Vagina (tissue), 2 donors: ENCODE data around the gene PDE7B.

Source experiments
- CTCF ChIP-seq, 3 experiments: fragments of 450-650 bp in 2 of 3; fragments of 200-600 bp in 1 of 3; sonication (generic) in 1 of 3; IDR thresholded peaks; one replicate each; pipeline ENCODE4 v1.5.1; 2017 to 2019; ENCODE audit warnings: antibody characterized with exemption in 3 of 3, mild to moderate bottlenecking in 2 of 3, moderate library complexity in 2 of 3
- POLR2A ChIP-seq, 2 donors: fragments of 450-650 bp; IDR thresholded peaks; one replicate each; pipeline ENCODE4 v1.6.1; 2017; ENCODE audit warnings: antibody characterized with exemption in 2 of 2, mild to moderate bottlenecking in 2 of 2, moderate library complexity in 2 of 2

- TF ChIP-seq CTCF (IDR thresholded peaks at IDR 0.05) (no peak), POLR2A (IDR thresholded peaks at IDR 0.05) (no peak)
Observed at GRCh38 chr6:135860361-135860760, 8.9 kb downstream of the PDE7B start.
